ENCODE data around the gene LACTB.
"Not testable (repeated sequence)": the region's sequence is repeated elsewhere in the genome, so short reads cannot be mapped to it uniquely, and the experiment has no call there.

GRCh38 chr15:63099581-63099980 is 22.1 kb upstream of the LACTB start:
- TF ChIP-seq CTCF, POLR2A (IDR thresholded peaks at IDR 0.05): not testable (repeated sequence)

Data from heart left ventricle (tissue), 13 donors.